ENCODE results near the gene NETO1.

Gene NETO1, protein sequence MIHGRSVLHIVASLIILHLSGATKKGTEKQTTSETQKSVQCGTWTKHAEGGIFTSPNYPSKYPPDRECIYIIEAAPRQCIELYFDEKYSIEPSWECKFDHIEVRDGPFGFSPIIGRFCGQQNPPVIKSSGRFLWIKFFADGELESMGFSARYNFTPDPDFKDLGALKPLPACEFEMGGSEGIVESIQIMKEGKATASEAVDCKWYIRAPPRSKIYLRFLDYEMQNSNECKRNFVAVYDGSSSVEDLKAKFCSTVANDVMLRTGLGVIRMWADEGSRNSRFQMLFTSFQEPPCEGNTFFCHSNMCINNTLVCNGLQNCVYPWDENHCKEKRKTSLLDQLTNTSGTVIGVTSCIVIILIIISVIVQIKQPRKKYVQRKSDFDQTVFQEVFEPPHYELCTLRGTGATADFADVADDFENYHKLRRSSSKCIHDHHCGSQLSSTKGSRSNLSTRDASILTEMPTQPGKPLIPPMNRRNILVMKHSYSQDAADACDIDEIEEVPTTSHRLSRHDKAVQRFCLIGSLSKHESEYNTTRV

DNA sequence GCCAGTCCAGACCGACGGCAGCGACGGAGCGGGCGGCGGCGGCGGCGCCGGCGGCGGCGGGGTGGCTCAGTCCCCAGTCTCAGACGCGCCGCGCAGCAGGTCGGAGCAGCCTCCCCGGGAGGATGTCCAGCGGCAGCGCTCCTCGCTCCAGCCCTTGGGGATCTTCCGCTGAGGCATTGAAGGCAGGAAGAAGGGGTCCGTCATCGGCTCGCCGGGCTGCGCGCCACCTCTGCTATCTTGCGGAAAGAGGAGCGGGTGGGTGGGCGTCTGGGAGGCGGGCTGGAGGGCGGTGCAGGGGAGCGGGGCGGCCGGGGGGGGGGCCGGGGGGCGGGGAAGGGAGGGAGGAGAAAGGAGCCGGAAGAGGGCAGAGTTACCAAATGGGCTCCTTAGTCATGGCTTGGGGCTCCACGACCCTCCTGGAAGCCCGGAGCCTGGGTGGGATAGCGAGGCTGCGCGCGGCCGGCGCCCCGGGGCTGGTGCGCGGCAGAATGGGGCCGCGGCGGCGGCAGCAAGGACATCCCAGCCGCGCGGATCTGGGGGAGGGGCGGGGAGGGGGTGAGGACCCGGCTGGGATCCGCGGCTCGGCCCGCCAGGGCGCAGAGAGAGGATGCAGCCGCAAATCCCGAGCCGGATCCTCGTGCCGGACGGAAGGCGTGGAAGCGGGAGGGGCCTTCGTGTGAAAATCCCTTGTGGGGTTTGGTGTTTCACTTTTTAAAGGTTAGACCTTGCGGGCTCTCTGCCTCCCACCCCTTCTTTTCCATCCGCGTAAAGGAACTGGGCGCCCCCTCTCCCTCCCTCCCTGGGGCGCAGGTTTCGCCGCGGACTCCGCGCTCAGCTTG, at the start of gene NETO1:
Gene NETO1 (minus strand): TSS at position 242 of the 839 bp plus-strand sequence. CDS start 696 bp downstream, outside the sequence.
- DNase-seq = no peak

DNA sequence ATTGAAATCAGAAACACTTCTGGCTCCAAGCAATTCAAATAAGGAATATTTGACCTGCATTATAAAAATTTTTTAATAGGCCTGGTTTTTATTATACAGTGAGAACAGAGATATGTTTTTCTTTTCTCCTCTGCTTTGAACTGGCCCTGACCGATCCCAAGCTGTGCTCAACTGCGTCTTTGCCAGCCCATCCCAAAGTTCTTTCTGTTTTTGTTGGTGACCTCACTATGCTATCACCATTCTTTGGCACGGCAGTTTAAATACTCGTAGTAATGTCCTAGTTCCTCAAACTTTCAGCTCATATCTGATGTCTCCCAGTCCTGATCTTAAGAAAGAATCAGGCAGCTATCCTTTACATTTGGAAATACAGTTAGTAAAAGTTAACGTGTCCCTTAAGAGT, 42.3 kb upstream of the NETO1 start:
- no peak for DNase-seq

DNA sequence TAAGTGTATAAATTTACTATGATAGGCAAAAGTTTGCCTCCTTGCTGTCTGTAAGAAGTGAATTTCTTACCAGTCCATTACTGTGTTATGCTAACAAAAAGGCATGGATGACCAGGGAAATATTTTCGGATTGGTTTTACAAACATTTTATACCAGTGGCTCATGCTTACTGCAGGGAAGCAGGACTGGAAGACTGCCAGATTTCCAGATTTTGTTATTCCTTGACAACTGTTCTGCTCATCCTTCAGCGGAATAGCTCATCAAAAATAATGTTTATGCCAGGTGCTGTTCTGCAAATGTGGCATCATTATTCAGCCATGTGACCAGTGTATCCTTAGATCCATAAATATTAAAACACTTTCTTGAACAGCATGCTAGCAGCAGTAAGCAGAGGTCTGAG, 40.4 kb upstream of the NETO1 start:
- DNase-seq = no peak

DNA sequence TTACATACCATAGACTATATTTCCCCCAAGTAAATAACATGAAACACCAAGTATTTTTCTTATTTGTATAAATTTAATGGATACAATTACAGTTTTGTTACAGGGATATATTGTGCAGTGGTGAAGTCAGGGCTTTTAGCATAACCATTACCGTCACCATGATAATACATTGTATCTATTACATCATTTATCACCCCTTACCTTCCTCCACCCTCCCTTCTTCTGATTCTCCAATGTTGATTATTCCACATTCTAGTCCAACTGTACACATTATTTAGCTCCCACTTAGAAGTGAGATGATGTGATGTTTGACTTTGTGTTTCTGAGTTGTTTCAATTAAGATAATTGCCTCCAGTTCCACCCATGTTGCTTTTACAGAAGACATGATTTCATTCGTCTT, 35.2 kb upstream of the NETO1 start:
- DNase-seq = no peak

DNA sequence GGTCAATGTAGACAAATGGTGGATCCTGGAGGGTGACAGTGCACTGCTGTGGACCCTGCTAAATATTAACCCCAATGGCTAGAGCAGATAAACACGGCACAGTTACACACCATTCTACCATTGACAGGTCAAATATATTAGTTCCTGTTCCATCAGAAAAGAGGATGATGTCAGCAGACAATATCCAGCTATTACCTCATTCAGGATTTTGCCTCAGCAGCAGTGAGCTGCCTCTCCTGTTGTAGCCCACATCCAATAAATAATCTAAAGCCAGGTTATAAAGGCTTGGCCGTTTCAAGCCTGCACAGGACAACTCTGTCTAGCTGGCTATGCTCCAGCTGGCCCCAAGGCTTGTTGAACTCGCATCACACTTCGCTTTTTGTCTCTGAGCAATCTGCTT, 31.6 kb upstream of the NETO1 start:
- DNase-seq = no peak

DNA sequence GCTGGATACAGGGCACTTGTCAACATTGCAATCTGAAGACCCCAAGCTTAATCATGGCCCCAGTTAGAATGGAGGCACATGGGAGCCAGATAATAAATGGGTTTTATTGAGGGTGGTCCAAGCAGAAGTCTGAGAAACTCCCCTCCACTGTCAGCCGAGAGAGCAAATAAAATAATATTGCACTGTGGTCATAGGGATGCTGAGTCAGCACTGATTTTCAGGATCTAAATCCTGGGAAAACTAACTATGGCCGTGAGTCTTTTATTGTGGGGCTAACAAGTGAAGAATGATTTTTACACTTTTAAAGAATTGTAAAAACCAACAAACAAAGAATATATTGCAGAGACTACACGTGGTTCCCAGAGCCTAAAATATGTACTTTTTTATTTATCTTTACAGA, 31.1 kb upstream of the NETO1 start:
- DNase-seq = no peak

DNA sequence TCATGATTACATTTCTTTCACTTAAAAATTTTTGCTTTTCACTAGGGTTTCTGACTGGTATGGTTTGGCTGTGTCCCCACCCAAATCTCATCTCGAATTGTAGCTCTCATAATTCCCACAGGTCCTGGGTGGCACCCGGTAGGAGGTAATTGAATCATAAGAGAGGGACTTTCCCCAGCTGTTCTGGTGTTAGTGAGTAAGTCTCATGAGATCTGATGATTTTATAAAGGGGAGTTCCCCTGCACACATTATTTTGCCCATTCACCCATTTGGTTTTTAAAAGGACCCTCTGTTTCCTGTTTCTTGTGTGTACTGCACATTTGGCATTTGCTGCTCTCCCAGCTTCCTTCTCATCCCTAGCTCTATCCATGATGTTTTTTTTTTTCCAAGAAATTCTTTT, 27.8 kb upstream of the NETO1 start:
- no peak for DNase-seq

DNA sequence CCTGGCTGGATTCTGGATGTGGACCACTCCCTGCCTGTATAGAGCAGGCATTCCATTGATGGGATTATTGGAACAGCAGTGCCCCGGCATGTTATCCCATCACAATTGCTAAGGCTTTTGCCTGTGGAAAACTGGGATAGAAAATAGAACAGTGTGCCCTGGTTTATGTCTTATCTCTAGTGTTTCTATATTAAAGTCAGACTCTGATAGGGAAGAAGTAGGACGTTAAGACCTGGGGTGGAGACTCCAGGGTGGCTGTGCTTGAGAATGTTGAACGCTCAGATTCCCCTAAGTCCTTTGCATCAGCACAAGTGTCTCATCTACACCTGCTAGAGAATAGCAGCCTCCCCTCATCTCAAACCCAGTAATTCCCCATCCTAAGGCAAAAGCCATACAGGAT, 10.8 kb upstream of the NETO1 start:
- no peak for DNase-seq

DNA sequence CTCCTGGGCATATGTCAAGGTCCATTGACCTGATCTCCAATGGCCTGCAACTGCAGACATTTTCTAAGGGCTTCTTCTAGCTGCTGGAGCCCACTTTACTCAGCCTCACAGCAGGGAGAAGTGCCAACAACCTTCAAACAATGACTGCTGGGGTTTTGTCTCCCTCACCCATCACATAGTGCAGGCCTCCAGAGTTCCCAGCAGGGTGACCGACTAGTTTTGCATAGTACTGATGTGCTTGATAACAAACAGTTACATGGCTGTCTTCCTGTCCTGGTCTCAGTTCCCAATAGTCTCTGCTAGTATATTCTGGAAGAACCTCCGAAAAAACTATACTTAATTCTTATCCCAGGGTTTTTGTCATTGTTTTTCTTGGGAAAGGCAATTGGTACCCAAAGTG, 10.4 kb upstream of the NETO1 start:
- no peak for DNase-seq

DNA sequence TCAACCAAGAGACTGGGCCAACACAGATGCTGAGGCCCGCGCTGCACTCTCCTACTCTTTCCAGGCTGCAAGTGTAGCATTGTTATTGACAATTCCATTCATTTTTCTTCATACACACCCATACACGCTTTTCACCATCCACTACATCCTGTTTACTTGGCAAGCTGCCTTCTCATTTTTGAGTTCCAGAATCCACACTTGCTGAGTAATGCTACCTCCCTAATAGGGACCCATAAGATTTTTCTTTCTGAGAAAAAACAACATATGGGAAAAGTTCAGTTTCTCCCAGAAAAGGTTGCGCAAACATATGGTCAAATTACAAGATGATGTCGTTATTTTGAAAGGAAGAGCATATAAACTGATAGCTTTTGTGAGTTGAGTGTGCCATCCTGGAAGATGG, 3.3 kb upstream of the NETO1 start:
- DNase-seq = no peak

DNA sequence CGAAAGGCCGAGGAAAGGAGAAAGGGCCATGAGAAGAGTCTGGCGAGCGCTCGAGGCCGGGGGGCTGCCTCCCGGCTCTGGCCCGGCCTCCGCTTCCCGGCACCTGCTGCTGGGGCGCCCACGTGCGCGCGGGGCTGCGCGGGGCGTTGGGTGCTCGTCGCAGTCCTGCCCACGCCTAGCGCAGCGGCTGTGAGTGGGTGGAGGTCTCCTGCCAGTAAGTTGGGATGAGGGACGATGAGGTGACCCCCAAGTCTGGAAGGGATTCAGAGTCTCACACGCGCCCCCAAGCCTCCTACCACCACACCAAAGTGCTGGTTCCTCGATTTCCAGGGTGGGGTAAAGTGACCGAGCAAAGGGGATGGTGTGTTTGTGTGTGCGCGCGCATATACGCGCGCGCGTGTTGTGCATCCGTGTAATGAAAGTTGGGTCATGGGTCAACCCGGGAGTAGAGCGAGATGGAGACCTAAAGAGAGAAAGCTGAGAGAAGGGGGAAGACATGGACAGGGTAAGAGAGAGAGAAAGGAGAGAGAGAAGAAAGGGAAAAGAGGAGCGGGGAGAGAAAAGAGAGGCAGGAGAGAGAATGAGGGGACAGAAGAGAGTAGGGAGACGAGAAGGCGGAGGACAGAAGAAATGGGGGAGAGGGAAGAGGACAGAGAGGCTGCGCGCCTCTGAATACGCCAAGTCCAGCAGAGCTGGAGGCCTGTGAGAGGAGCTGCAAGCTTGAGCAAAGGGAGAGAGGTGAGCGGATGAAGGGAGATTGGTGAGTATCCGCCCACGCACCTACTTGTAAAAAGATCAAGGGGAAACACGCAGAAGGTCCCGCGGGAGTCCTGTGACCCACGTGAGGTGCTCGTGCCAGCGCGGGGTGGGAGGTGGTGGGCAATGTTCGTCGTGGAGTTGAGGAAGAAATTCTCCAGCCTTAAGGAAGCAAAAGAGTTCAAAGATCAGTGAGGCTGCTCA, 1.7 kb upstream of the NETO1 start:
- no peak for DNase-seq

DNA sequence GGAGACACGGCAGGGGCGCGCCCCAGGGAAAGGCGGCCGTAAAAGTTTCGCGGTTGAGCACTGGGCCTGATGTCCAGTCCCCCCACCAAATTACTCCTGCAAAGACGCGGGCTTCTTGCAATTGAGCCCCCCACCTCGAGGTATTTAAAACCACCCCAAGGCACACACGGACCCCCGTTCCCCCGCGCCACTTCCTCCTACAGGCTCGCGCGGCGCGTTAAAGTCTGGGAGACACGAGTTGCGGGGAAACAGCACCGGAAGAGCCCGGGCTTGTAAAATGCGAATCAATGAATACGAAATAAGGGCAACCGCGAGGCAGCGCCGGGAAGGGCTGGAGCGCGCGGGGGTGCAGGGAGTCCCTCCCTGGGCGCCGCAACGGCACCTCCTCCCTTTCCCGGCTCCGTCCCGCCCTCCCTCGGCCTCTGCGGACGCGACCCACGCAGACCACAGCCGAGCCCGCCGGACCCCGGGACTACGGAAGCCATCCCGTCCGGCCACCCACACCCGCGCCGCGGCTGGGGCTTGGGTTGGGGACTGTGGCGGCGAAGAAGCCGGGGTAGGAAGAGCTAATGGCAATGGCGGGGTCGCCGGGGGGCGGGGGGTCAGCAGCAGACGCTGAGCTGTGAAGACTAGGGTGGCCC, 918 bp upstream of the NETO1 start:
- DNase-seq = no peak

DNA sequence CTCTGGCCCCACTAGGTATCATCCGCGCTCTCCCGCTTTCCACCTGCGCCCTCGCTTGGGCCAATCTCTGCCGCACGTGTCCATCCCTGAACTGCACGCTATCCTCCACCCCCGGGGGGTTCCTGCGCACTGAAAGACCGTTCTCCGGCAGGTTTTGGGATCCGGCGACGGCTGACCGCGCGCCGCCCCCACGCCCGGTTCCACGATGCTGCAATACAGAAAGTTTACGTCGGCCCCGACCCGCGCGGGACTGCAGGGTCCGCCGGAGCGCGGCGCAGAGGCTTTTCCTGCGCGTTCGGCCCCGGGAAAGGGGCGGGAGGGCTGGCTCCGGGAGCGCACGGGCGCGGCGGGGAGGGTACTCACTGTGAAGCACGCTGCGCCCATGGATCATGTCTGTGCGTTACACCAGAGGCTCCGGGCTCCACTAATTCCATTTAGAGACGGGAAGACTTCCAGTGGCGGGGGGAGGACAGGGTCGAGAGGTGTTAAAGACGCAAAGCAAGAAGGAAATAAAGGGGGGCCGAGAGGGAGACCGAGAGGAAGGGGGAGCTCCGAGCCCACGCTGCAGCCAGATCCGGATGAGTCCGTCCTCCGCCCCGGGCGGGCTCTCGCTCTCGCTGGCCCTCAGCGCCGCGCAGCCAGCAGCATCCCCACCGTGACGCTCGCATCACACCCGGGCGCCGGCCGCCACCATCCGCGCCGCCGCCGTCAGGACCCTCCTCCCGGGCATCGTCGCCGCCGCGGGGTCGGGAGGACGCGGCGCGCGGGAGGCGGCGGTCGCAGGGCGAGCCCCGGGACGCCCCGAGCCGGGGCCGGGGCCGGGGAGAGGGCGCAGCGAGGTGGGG, 664 bp downstream of the NETO1 start:
- DNase-seq = peak; percentile 28

DNA sequence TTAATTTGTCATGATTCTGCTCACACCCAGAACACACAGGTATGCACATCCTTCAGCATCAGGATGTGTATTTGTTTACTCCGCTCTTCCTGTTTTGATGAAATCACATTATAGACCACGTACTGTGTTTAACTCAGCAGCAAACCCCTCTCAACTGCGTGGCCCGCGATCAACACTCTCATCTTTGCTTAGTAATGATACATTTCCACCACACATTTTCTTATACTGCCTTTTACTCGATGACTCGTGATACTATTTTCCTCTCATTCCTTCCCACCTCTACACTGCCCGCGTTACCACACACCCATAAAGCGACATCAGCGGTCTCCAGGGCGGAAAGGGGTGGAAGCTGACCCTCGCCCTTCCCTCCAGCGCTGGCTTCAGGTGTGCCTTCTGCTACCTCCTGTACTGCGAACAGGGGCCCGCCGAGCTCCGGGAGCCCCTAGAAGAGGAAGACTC, 1.3 kb downstream of the NETO1 start:
- DNase-seq = no peak

DNA sequence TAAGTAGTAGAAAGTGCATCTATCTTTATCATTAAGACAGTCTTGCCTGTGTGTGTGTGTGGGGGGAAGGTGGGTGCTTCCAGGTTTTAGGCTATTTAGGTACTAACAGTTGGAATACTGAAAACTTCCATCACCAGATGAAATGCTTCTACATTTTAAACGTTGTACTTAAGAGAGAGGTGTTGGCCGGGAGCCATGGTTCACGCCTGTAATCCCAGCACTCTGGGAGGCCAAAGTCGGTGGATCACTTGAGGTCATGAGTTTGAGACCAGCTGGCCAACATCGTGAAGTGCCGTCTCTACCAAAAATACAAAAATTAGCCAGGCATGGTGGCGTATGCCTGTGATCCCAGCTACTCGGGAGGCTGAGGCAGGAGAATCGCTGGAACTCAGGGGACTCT, 4.0 kb downstream of the NETO1 start:
- DNase-seq = no peak

DNA sequence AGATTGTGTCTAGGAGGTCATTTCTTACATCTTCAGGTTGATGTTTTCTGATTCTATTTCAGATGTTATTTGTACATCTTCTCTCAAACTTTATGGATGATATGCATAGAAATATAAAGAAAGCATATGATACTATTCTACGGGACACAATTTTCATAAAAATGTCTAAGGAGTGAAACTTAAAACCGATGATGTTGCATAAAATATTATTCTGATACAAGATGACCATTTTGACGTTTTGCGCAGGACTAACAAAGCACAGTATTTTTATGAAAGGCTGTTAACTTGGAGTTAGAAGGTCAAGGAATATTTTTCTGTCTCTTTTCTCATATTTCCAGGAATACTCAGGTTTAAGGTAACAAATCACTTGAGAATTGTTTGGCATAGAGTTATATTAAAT, 8.7 kb downstream of the NETO1 start:
- no peak for DNase-seq

DNA sequence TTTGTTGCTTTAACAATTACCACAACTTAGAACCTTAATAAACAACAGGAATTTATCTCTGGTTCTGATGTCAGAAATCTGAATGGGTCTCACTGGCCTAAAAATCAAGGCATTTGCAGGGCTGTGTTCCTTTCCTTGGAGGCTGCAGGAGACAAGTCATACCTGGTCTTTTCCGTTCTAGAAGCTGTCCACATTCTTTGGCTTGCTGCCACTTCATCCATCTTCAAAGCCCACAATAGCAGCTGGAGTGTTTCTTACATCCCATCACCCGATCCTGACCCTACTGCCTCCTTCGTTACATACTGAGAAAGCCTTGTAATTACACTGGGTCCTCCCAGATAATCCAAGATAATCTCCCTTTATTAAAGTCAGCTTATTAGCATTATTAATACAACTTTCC, 18.1 kb downstream of the NETO1 start:
- DNase-seq = no peak

DNA sequence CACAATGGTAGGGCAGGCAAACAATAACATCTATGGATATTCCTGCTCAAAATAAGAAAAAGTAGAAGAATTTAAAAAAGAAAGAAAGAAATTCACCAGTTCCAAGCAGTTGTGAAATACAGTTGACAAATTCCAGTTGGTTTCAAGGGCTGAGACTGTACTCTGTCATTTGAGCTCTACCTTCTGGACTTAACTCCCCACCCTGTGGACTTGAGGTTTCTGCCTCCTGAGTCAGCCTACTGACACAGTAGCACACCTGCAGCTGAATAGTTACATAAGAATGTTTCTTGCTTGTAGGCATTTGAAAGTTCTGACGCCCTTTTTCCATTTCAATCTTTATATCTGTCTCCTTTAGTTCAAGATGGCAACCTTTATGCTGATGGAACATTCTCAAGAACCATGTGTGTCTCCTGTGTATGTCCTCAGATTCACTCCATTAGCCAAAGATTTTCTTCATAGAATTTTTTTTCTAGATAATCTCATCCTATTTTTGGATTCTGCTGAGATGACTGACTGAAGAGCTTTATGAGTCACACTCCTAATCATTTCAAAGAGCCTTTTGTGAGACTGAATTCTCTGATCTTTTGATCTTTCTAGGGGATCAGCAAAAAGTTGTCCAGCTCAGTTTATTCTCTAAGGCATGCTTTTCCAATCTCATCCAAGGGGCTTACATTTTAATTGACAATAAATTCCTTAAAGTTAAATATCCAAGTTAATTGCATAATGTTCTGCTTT, 19.1 kb downstream of the NETO1 start:
- no peak for DNase-seq

DNA sequence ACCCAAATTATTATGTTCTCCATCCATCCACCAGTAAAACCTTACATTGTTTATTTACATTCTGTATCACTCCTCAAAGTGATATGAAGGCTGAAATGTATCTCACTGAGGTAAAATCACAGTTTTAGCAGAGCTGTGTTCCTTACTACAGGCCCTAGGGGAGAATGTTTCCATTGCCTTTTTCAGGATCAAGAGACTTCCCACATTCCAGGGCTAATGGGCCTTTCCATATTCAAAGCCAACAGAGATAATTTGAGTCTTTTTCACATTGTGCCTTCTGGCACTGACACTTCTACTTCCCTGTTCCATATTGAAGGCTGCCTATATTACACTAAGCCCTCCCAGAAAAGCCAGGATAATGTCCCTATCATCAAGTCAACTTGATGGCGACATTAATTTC, 20.0 kb downstream of the NETO1 start:
- DNase-seq = no peak

DNA sequence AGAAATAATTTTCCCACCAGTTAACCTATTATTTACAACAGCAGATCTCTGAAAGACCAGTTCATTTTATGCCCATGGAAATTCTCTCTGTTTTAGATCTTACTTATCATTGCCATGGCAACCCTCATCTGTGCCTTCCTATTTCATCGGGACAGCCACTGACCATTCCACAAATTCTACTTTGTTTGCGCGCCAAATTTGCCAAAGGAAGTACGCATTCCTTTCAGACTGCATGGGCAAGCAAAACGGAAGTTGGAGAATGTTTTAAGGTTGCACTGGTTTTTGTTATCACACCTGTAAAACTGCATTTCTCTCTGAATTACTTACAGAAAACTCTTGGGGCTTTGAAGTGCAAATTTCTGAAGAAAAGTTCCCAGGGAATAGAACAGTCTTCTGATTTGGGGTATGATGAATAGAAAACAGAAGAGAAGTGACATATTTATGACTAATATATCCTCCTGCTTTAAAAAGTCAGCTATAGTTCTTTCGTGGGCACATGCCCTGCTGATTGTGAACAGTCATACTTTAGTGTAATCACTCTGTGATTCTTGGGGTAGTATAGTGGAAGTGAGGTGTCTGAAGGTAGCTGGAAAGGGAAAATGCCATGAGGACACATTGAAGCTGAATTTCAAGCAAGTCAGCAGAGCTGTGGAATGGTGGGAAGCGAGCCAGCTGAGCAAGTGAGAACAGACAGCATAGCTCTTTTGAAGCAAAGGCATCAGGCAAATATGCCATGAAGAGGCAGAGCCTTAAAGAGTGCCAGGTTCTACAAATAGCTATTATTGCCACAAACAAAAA, 20.9 kb downstream of the NETO1 start:
- no peak for DNase-seq
